NK-92 (cell line): Measurements from ENCODE around the gene NOX4.
"Not testable (repeated sequence)": the region's sequence is repeated elsewhere in the genome, so short reads cannot be mapped to it uniquely, and the experiment has no call there.

Source experiments
- DNase-seq: peaks from one replicate; lab custom pipeline; 2025; ENCODE audit not compliant: unreplicated experiment; lab: John Stamatoyannopoulos, UW

Gene NOX4

DNA sequence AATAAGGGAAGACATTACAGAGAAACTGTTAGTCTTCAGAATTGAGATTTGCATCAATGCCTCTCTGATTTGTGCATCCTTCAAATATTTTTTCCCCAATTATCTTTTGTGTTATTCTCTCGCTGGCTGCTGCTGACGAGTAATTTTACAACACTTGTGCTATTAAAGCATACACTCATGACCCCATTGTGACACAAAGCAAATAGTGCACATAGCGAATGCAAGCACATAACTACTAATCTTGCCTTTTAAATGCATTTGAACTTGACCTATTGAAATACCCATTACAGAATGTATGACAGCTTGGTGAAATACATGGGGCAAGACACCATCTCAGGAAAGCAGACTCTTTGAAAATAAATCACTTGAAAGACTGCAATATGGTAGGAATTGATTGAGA lies 180.6 kb downstream of the NOX4 start:
- not testable (repeated sequence) for DNase-seq

DNA sequence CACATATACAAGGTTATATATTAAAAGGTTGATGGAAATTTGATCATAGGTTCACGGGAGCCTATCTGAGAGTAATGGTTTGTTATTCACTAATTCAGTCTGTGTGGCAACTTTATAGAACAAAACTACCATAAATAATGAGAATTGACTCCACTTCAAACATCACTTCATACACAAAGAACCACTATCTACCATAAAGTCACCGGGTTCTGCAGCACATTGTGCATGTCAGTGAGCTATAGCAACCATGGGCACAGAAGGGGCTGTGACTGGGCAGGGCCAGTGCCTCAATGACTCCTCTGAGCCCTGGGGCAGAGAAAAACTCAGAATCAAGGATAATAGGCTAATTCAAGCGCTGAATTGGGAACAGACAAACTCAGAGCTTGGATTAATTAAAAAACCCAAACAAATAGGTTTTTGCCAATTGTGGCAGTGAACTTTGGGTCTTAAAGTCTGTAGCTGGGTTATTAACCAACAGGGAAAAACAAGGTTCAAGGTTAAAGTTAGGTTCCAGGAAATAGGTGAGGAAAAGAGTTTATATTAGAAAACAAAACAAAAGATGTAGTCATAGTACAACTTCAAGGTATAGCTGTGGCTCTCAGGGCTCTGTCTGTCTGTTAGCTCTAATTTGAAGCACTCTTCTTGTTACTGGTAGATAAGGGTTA lies 181.7 kb downstream of the NOX4 start:
- not testable (repeated sequence) for DNase-seq

DNA sequence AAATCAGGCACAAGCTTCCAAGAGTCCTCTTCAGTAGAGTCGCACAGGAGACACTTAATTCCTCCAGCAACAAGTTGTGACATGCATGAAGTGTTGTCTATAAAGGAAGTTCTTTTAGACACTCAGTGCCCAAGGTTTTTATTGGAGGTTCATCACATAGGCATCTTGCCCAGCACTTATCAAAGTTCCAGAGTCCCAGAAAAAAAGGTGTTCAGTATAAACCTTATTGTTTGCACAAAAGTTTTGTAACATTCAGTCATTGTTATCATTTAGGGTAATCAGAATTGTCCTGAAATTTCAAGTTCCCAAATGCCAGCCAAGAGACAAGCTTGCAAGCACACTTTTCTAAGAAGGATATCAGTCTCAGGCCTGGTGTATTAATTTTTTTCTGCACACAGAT lies 182.9 kb downstream of the NOX4 start:
- not testable (repeated sequence) for DNase-seq

DNA sequence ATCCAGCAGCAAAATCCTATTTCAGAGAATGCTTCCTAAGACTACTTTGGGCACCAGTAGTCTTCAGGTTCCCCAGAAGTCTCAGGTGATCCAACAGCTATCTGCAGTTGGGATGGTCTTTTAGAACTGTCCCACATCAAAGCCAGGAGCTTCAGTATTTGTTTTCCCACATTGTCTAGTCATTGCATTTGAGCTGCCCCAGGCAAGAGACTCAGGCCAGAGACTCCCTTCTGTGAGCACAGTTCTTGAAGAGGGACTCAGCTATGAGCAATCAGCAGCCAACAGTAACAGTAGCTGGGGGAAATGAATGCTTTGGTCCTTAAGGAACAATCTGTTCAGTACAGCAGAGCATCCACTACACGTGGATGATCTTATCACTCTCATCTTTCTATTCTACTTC lies 188.1 kb downstream of the NOX4 start:
- not testable (repeated sequence) for DNase-seq

DNA sequence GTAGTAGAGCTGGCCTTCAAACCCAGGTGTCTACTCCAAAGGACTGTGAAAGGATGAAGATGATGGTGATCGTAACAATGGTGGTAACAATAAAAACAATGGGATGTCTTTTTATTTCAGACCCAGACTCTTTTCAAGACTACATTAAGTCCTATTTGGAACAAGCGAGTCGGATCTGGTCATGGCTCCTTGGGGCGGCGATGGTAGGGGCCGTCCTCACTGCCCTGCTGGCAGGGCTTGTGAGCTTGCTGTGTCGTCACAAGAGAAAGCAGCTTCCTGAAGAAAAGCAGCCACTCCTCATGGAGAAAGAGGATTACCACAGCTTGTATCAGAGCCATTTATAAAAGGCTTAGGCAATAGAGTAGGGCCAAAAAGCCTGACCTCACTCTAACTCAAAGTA lies 196.2 kb downstream of the NOX4 start:
- DNase-seq = not testable (repeated sequence)

DNA sequence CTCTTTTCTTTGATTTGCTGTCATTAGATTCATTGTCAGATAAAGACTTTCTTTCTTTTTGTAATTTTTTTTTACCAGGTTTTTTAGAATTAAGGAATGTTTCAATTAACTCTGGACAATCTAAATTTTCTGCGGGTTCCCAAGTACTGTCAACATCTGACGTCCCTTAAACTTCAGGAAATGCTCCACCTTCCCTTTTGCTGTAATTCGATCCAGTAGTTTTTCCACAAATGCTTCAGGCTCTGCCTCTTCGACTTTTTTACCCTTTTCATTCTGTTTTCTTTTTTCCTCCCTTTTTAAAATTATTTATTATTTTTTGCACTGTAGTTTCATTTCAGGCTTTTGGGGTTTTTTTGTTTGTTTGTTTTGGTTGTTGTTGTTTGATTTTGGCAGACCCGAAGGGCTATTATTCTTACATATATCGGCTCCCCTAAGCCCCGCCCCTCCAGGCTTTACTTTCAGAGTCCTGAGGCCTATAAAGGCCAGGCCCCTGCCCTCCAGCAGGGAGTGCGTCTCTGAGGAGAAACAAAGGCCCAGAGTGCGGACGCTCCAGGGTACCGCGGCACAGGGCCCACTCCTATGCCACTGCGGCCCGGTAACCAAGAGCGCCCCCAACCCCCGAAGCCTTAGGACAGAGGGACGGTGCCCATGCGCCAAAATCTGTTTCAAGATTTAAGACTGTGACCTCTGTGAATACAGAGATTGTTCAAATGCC lies 197.1 kb downstream of the NOX4 start:
- no peak for DNase-seq

DNA sequence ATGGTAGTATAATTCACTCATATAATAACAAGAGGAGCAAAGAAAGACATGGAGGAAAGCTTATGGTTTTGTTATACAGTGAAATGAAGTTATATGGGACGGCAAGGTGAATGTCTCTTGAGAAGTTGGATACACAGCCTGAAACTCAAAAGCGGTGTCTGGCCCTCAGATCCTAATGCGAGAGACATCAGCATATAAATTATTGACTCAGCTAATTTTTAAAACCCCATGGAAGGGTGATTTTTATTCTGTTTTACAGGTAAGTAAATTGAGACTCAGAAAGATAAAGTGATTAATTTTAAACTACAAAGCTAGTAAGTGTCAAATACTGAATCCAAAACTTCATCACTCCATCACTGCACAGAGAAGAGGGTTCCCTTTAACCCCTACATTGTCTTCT lies 203.2 kb downstream of the NOX4 start:
- DNase-seq = not testable (repeated sequence)

DNA sequence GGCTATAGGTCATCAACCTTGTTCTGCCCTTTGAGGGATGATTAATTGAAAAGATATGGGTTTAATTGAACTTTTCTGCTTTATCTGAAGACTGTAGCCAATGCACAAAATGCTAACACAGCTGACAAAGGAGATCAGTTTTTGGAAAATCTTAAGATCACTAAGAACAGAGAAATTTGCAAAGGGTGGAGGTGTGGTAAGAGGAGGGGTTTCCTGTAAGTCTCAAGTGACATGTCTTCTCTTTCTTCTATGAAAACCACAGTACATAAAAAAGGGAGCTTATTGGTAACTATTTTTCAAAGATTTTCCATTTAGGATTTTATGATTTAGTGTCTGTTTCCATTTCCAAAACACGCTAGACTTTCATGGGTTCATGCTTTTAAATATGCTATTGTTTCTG lies 204.6 kb downstream of the NOX4 start:
- DNase-seq = not testable (repeated sequence)

DNA sequence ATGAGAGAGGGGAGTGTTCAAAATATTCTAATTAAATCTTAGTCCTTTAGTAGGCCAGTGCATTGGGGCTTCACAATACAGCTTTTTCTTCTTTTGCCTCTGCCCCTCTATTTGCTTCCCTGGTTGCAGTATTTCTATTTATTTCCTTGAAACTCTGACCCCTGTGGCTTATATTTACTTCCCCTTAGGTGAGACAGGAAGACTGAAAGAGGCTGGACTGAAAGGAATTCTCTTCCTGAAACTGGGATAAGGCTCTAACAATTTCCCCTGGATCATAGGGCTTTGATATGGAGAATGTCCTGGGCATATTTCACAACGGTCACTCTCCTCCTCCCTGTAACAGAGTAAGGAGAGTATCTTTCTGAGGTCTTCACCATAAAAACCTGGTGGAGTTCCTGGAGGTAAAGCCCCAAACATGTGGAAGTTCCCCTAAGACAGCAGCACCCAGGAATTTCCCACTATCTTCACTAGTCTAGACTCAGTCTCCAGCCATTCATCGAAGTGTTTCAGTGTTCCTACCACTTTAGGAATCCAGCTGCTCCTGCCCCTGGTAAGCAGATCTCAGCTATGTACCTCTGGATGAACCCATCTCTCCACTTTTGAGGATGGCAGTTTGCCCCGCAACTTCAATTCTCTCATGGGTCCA lies 210.0 kb downstream of the NOX4 start:
- not testable (repeated sequence) for DNase-seq

DNA sequence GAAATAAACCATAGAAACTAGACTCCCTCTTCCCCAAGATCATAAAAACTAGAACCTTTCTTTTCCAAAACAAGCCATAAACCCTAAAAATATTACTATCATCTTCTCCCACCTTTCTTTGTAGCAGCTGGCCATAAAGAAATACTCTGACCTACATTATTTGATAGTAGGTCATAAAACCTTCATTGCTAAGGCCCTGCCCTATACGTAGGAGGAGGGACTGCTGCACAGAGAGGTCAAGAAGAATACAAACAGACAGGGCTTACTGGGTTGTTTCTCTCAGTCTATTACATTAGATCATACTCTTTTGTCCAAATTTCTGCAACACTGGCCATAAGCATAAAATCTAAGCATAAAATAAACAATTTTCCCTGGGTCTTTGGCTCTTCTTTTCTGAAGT lies 212.0 kb downstream of the NOX4 start:
- DNase-seq = no peak

DNA sequence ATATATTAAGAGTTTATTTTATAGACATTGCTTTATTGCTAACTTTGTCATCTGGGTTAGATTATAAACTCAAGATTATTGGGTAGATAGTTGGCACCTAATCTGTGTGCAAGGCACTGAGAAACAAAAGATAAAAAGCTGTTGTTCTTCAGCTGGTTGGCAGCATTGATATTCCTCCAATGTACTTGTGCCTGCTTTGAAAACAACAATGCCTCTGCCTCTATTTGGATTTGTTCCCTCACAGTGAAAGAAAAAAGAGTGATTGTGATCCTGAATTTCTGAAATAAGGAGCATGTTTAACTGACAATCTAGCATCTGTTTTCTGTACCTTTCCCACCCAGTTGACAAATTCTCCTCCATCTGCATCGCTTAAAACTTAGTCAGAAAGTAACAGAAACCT lies 215.2 kb downstream of the NOX4 start:
- DNase-seq = no peak
